Ramos (cell line): Measurements from ENCODE around the gene TLE3.

ENCODE experiments used
- in situ Hi-C: fragments of 300-500 bp; cut with MboI; formaldehyde crosslinking; loops from one replicate; pipeline ENCODE4 v1.14.3; 2022; ENCODE audit warnings: low sequenced_read_pairs; ENCODE audit not compliant: unreplicated experiment

TLE3 gene

DNA sequence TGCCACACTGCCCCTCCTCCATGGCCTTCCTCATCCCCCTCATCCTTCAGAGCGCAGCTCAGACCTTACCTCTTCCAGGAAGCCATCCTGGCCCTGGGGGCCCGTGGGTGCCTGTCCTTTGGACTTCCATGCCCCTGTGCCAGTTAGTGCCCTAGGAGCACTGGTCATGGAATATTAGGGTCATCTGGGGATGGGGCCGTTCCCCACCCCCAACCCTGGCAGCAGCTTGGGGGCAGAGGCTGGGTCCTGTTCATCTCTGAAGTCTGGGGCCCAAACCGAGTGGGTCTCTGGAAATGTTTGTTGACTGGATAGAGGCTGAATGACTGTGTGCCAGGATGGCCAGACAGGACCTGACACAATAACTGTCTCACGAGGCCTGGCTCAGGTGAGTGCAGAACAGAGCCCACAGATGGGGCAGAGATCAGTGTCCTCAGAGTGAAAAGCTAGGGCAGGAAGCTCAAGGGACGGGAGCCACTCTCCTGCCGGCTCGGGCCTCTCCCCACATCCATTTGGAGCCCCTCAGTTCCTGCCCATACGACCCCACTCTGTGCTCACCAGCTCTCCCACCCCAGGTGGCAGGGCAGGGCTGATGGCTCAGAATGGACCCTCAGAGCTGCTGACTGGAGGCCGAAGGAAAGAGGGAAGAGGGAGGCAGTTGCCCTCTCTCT lies 62.5 kb downstream of the TLE3 start:
- in situ Hi-C loops: no loop called here

DNA sequence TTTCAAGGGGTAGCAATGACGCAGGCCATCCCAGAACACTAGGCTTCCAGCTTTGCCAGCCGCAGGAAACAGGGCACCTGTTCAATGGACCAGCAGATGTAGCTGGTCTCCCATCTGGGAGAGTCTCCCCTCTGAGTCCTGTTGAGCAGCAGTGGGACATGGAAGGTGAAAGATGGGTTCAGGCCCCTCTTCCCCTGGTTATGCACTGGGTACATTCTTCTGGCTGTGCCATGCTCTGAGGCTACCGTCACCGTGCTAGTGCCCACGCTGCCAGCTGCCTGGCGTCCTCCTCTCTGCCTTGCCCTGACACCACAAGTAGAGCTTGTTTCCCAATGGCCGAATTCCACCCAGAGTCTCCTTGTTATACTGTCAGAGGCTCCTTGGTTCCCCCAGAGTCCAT lies 63.1 kb downstream of the TLE3 start:
- in situ Hi-C loops: no loop called here

DNA sequence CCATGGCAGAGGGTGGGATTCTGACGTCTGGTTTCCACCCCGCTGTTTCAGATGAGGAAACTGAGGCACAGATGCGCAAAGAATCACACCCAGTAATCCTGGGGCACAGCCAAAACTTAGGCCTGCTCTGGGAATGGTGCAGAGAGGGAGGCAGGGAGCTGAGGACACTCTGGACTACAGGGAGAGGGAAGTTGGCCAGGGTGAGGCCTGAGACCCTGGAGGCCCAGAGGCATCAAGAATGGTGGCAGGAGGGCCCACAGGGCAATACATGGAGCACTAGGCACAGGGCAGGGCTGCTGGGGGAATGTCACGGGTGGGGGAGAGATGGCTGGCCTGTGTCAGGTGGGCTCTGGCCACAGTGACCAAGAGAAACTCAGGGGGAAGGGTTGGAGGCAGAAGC lies 63.6 kb downstream of the TLE3 start:
- in situ Hi-C loops: no loop called here

DNA sequence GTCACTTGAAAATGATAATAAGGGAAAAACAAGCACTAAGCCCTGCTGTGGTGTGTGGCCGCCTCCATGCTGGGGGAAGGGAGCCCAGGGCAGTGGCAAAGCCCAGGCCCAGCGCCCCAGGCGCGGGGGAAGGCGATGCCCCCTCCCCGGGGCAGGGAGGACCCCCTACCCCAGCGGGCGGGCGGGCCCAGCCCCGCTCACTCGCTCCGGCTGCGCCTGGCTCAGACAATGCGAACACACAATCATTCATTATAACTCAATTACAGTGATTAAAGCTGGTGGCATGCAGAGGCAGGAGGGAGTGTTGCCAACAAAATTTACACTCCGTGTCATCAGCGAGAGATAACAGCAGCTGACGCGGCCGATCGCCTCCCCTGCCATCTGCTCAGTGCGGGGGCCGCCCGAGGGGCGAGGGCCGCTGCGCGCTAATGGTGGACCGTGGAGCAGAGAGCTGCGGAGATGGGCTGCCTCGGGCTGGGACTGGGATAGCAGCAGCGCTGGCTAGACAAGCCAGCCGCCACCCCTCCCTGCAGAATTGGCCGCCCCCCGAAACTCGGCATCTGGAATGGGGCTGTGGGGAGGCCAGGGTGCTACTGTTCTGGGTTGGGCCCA lies 64.1 kb downstream of the TLE3 start:
- in situ Hi-C loops: no loop called here

DNA sequence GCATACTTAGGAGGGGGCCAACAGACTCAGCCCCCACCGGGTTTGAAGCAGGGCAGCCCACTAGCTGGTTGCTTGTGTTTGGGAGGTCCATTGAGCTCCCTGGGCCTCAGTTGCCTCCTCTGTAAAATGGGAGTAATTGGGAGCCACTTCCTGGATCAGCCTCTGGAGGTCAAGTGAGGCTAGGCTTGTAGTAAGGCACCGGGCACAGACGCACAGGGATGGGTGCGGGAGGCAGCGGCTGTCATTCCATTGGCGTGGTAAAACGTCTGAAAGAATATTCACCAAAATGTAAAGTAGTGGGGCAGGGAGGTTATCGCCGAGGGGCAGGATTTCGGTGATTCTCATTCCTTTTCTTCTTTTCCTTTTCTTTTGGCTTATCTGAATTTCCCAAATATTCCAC lies 64.6 kb downstream of the TLE3 start:
- in situ Hi-C loops: no loop called here

DNA sequence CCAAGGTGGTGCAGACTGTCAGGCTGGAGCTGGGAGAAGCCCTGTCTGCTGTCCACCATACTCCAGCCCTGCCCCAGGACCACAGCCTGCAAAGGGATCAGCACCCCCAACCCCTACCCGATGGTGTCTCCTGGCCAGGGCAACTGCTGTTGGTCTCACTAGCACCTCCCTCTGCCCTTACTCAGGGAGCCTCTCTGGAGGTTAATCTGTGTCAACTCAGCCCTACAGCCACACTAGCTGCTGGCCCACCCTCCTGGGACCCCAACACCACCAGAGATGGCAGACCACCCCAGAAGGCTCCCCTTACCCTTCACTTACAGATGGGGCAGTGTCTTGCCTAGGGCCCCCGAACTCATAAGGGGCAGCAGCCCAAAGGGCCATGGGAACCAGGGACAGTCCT lies 65.2 kb downstream of the TLE3 start:
- in situ Hi-C loops: no loop called here

DNA sequence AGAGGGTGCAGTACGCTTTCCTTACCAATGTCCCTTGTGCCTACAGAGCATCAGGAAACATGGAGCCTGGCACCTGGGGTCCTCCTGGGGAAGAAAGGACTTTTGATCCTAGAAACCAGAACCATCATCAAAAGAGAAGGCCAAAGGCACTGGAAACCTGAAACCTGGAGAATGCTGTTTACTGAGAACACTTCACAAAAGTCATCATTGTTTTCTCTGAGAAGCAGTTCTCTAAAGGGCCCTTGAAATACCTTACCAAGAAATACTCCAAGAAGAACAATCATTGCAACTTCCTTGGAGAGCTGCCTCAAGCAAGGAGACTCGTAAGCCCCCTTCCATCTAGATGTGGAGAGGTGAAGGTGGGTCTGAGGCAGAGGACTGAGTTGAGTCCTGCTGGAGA lies 66.0 kb downstream of the TLE3 start:
- in situ Hi-C loops: no loop called here

DNA sequence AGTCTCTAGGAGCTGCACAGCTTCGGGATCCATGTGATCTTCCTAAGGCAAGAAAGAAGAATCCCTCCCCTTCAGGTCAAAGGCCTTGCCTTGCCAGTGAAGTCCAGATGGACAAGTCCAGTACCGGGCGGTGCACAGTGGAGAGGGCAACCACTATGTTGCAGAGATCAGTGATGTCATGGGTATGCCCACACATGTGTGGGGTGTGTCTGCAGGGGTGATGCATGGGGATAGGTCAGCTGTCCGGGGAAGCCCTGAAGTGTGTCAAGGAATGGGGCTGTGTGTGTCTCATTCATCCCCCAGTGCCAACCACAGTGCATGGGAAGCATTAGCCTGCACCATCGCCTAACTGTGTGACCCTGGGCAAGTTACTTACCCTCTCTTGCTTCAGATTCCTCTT lies 66.5 kb downstream of the TLE3 start:
- in situ Hi-C loops: no loop called here

DNA sequence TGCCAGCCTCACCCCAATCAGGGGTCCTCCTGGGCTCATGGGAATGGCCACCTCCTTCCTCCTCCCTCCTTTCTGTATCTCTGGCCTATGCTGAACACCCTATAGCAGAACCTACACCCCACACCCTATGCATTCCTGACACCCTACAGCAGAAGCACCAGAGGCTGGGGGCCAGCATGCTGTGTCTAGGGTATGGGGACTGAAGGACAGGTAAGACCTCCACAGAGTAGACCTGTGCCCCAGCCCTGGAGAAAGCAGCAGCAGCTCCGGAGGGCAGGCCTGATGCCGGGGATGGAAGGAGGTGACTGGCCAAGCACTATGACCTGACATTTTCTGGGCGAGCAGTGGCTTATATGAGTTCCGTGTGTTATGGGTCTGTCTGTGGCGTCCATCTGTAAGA lies 66.9 kb downstream of the TLE3 start:
- in situ Hi-C loops: no loop called here

DNA sequence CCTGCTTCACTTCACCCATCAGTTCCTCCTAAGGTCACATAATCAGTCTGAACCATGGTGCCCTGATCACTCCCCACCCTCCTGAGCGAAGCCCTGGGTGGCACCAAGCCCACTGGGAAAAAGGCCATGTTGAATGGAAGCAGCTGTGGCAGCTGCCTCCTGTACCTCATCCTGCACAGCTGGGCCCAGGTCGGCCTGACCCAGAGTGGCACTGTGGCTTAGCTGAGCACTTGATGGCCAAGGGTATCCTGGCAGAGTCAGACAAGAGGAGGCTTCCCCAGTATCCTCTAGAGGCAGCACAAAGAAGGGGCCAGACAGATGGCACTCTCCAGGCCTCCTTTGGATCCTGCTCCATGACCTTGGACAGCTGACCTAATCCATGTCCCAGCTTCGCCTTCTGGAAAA lies 68.4 kb downstream of the TLE3 start:
- in situ Hi-C loops: no loop called here

DNA sequence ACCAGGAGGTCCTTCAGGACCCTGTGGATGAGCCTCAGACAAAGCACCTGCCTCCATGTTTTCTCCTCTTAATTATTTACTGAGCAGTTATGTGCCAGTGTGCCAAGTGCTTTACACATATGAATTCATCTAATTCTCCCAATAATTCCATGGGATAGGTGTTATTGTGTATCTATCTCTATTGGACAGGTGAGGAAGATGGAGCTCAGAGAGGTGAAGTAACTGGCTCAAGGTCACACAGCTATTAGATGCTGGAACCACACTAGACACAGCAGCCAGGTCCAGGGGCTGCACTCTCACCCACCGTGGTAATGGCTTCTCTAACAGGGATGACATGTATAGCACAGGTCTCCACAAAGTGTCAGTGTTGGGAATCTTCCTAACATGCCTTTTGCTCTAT lies 70.2 kb downstream of the TLE3 start:
- in situ Hi-C loops: no loop called here

DNA sequence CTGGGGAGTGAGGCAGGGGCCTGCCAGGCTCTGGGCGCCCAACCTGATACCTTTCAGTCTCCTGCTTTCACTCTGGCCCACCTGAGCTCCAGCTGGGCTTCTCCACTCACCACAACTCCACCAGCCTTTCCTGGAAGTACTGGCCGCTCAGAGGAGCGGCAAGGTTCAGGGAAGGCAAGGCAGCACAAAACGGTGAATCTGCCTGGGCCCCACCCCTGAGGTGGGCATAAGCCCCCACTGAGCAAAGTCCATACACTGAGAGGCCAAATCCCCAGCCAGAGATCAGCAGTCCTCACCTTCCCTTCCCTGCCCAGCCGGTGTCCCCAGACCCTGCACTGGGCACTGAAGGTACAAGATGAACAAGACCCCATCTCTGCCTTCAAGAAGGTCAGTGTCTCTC lies 70.7 kb downstream of the TLE3 start:
- in situ Hi-C loops: no loop called here

DNA sequence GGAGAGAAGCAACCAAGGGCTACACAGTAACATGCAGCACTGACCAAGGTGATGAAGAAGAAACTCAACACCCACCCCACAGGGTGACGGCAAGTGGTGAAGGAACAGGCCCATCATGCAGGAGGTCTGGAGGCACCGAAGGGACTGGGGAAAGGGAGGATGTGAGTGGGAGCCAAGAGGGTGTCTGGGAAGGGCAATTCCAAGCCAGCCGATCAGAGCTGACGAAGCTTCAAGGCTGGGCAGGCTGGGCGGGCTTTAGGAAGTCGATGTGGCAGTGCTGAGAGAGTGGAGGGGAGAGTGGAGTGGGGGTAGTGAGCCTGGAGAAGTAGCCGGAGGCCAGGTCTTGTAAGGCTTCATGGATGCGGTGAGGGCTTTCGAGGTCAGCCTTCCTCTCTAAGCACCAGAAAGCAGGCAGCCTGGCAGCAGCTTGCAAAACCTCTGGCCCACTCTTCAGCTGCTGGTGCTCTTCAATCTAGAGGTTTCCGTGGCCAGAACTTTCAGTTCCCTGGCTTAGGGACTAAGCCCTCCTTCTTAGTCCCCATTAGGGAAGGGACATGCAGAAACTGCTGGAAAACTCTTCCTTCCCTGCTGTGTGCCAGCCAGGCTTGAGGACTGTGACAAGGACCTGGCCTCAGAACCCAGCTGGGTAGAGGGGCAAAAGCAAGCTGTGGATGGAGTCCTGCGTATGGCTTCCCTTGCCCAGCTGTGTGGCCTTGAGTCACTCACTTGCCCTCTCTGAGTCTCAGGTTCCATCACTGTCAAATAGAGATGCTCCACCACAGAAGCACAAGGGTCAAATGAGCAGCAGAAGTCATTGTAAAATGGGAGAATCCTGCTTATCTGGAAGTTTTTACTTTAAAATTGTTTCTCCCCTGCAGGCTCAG lies 72.1 kb downstream of the TLE3 start:
- in situ Hi-C loops: no loop called here

DNA sequence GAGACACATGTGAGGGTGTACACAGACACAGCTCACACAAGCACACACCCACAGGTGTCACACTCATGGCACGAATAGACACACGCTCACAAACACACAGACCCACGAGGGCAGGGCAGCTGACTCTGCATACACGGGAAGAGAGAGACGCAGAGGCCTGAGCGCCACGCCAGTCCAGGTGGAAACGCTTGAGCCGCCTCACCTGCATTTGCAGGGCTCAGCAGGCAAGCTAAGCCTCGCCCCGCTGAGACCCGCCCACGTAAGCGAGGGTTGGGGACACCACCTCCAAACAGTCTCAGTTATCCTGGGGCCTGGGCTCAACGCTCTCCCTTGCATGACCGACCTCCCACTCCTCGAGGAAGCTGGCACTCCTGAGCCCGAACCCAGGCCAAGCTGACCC lies 73.2 kb downstream of the TLE3 start:
- in situ Hi-C loops: no loop called here

DNA sequence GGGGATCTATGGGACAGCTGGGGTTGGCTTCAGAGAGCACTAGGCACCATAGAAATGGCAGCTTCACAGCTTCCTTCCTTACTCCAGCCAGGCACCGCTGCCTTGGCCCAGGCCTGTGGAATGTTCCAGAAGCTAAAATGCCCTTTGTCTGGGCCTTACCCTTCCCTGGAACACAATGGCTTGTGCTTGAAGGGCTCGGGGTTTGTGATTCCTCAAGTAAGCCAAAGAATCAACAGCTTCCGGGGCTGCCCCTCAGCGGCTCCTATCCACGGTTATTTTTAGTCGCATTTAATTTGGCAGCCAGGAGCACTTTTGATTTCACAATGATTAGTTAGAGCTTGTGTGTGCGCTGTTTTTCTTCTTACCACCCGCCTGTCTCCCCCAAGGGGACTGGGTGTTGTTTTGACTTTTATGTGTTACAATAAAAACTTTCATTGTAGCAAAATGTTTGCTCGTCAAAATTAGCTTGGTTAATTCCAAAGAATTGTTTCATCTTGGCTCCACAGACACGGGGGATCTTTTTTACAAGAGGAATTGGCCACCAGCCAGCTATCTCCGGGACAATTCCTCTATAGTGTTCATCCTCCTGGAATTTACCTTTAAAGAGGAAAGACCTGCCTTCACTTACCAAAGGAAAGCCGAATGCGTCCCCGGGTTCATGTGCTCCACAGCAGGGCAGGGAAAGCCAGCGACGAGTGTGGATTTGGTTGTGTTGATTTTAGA lies 73.8 kb downstream of the TLE3 start:
- in situ Hi-C loops: no loop called here

DNA sequence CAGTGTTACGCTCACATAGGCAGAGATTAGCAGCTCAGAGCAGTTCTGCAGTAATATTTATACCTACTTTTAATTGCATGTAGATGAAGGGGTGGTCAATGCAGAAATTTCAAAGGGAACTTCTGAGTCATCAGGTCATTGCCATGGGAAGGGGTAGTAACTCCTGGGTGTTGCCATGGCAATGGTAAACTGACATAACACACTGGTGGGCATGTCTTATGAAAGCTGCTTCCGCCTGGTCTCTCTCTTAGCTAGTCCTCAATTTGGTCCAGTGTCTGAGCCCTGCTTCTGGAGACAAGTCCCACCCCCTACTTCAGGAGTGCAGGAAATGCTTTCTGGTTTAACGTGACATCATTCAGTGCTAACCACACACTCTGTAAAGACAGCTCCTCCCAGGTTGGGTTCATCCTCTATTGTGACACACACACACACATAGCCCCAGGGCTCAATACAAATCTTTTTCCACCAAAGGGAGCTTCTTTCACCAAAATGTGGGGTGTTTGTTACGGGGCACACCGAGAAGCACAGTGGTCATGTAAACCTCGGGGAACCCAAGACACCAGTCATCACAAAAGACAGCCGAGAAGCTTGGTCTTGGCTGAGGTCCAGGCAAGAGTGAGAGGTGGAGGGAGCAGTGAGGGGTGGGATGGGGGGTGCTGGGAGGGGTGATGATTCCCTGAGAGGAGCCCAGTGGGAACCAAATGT lies 74.5 kb downstream of the TLE3 start:
- in situ Hi-C loops: no loop called here

DNA sequence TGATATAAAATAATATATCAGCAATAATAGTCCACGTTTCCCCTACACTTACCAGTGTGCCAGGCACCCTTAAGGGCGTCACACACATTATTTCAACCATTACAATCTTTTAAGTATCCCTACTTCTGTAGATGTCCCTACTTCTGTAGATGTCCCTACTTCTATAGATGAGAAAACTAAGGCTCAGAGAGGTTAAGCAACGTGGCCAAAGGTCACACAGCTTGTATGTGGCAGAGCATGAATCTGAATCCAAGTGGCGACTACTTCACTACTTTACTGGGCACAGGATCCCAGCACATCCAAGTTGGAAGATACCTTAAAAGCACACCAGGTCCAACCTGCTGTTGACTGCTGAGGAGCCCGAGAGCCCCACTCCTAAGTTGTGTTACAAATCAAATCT lies 77.5 kb downstream of the TLE3 start:
- in situ Hi-C loops: no loop called here

DNA sequence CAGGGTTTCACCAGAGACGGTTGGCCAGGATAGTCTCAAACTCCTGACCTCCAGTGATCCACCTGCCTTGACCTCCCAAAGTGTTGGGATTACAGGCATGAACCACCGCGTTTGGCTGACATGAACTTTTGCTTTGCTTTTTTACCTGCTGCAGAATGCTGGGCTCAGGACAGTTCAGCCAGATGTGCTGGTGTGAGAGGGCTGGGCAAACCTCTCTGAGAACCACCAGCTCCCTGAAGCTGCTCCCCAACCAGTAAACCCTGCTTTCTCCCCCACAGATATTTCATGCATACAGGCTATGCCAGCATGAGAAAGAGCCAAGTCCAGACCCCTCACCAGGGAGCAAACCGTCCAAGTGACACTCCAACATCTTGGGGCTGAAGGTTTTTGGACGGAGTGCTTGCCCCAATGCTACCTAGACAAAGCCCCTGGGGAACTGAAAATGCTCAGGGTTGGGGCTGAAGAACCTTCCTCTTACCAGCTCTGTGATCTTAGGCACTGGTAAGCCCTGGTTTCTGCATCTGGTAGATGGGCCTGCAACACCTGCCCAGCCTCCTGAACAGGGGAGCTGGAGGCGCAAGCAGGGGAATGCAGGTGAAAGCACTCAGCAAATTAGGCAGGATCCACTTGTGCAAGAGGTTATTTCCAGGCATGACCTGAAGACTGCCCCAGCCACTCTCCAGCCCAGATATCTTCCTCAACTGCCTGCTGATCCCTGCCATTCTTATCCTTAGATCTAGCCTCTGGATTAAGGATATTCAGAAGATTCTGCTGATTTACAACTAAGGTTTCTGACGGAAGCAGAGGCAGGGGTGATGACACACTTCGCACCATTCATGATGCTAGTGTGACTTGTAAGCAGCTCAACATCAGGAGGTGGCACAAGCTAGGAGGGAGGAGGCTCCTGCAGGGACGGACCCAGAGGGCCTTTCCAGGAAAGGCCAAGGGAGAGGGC lies 78.8 kb downstream of the TLE3 start:
- in situ Hi-C loops: no loop called here

DNA sequence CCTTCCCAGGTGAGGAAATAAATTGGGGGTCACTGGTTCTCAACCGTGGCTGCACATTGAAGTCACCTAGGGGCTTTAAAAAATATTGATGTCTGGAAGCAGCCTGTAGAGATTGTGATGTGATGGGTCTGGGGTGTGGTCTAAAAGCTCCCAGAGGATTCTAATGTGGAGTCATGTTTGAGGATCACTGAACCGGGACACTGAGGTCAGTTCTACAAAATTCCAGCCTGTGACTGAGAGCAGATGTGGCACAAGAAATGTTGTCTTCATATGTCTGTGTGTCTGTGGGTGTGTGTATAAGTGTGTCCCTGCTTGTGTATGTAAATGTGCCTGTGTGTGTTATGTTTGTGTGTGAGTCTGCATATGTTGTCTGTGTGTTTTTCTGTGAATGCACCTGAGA lies 79.9 kb downstream of the TLE3 start:
- in situ Hi-C loops: no loop called here
